ENCODE results near the gene ITGB5.

Gene ITGB5

DNA sequence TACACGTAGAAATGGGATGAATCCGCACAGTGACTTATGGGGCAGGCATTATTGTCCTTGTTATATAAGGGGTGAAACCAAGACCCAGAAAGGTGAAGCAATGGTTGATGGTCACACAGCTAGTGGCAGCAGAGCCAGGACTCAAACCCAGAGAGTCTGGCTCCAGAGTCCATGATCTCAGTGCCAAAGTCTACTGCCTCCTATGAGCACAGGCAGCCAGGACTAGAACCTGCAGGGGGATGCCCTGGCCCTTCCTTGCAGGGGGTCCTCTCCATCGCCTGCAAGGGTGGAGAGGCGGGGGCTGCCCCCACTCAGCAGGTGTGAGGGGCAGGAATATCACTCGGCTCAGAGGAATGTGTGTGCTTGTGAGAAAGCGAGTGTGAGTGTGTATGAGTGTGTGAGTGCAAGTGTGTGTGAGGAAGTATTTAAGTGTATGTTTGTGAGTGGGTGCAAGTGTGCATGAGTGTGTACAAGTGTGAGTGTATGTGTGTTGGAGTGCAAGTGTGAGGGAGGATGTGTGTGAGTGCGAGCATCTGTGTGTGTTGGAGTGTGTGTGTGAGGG lies 112.2 kb downstream of the ITGB5 start:
- H3K79me2 ChIP-seq (ENCODE audit: insufficient read depth, low read length): no peaks in the 10 kb centered on the region
- H3K4me2 ChIP-seq (ENCODE audit: low read length): no peak overlapping the region
- no peak overlapping the region for H3K4me3 ChIP-seq (ENCODE audit: low read depth, low read length, poor library complexity, severe bottlenecking)
- H3K27me3 ChIP-seq (ENCODE audit: insufficient read depth, low read length): no peaks in the 10 kb centered on the region
- no peak for TF ChIP-seq EZH2 (IDR thresholded peaks at IDR 0.05; ENCODE audit: borderline replicate concordance, low read length)
- TF ChIP-seq, protein P1, sequence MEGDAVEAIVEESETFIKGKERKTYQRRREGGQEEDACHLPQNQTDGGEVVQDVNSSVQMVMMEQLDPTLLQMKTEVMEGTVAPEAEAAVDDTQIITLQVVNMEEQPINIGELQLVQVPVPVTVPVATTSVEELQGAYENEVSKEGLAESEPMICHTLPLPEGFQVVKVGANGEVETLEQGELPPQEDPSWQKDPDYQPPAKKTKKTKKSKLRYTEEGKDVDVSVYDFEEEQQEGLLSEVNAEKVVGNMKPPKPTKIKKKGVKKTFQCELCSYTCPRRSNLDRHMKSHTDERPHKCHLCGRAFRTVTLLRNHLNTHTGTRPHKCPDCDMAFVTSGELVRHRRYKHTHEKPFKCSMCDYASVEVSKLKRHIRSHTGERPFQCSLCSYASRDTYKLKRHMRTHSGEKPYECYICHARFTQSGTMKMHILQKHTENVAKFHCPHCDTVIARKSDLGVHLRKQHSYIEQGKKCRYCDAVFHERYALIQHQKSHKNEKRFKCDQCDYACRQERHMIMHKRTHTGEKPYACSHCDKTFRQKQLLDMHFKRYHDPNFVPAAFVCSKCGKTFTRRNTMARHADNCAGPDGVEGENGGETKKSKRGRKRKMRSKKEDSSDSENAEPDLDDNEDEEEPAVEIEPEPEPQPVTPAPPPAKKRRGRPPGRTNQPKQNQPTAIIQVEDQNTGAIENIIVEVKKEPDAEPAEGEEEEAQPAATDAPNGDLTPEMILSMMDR (IDR thresholded peaks at IDR 0.05; ENCODE audit: low read length): no peak
- H3F3A ChIP-seq (ENCODE audit: insufficient read depth, low read length): no peaks in the 10 kb centered on the region
- no peaks in the 10 kb centered on the region for H3K9me3 ChIP-seq (ENCODE audit: low read length)
- no peak overlapping the region for H2AFZ ChIP-seq (ENCODE audit: low read length)
- no peaks in the 10 kb centered on the region for H3K4me1 ChIP-seq (ENCODE audit: insufficient read depth, low read length, severe bottlenecking)
- no peaks in the 10 kb centered on the region for H3K9me2 ChIP-seq (ENCODE audit: low read depth, low read length)
- no peak overlapping the region for H3K27ac ChIP-seq (ENCODE audit: low read depth, low read length, poor library complexity, severe bottlenecking)
- no peak overlapping the region for H3K9ac ChIP-seq (ENCODE audit: low read length)
- no peaks in the 10 kb centered on the region for H4K20me1 ChIP-seq (ENCODE audit: insufficient read depth, low read length)
- H3K36me3 ChIP-seq (ENCODE audit: insufficient read depth, low read length): no peaks in the 10 kb centered on the region

DNA sequence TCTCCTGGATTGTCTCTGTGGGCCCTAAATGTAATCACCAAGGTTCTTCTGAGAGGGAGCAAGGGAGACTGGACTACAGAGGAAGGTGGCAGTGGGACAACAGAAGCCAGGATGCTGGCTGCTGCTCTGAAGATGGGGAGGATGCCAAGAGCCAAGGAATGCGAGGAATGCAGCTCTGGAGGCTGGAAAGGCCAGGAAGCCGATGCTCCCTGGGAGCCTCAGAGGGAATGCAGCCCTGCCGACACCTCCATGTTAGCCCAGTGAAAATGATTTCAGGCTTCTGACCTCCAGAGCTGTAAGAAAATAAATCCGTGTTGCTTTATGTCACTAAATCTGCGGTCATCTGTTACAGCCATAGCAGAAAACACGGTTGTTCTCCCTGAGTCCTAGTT lies 112.8 kb downstream of the ITGB5 start:
- H3K4me3 ChIP-seq (ENCODE audit: low read depth, low read length, poor library complexity, severe bottlenecking): no peak overlapping the region
- H3K27ac ChIP-seq (ENCODE audit: low read depth, low read length, poor library complexity, severe bottlenecking): no peak overlapping the region
- no peak overlapping the region for H2AFZ ChIP-seq (ENCODE audit: low read length)
- no peaks in the 10 kb centered on the region for H3K9me2 ChIP-seq (ENCODE audit: low read depth, low read length)
- no peaks in the 10 kb centered on the region for H3K4me1 ChIP-seq (ENCODE audit: insufficient read depth, low read length, severe bottlenecking)
- no peaks in the 10 kb centered on the region for H3F3A ChIP-seq (ENCODE audit: insufficient read depth, low read length)
- H3K9me3 ChIP-seq (ENCODE audit: low read length): no peaks in the 10 kb centered on the region
- H3K9ac ChIP-seq (ENCODE audit: low read length): no peak overlapping the region
- H3K4me2 ChIP-seq (ENCODE audit: low read length): no peak overlapping the region
- no peaks in the 10 kb centered on the region for H4K20me1 ChIP-seq (ENCODE audit: insufficient read depth, low read length)
- no peaks in the 10 kb centered on the region for H3K27me3 ChIP-seq (ENCODE audit: insufficient read depth, low read length)
- TF ChIP-seq, protein P1 (IDR thresholded peaks at IDR 0.05; ENCODE audit: low read length): no peak
- TF ChIP-seq EZH2 (IDR thresholded peaks at IDR 0.05; ENCODE audit: borderline replicate concordance, low read length): no peak
- no peaks in the 10 kb centered on the region for H3K79me2 ChIP-seq (ENCODE audit: insufficient read depth, low read length)
- H3K36me3 ChIP-seq (ENCODE audit: insufficient read depth, low read length): no peaks in the 10 kb centered on the region

DNA sequence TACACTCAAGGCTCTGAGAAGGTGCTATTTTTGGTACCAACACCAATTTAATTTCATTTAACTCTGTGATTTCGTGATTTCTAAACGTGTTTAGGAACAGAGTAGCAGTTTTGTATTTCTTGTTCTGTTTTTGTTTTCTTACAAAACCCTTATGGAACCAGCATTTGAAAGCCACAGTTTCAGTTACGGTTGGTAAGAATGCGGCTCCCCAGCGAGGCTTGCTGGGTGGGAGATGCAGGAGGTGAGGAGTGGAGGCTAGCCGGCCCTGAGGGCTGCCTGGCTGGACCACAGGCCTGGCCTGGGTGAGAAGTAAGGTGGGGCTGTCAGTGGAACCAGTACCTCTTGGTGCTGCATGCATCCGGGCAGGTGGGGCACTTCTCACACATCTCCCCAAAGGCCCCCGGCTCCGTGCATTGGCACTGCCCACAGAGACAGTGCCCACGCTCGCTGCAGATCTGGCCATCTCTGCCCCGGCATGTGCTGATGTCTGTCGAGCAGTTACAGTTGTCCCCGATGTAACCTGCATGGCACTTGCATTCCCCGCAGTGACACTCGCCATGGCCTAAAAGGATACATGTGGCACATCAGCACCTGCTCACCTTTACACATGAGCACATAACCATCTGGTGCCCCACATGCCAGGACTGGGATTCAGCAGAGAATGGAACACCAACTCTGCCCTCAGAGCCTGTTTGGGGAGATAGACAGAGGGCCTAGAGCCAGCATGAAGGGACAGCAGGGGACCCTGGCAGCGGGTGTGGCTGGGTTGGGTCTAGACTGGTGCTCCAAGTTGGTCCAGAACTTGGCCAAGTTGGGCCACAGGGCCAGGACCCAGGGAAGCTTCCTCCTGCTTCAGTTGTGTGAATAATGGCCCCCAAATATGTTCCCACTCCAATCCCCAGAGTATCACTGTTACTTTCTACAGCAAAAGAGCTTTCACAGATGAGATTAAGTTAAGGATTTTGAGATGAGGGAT lies 113.5 kb downstream of the ITGB5 start:
- H3K27ac ChIP-seq (ENCODE audit: low read depth, low read length, poor library complexity, severe bottlenecking): no peak overlapping the region

More for the DNA sequence above, 113.5 kb downstream of the ITGB5 start:
- no peak overlapping the region for H3K9ac ChIP-seq (ENCODE audit: low read length)
- no peak overlapping the region for H3K4me2 ChIP-seq (ENCODE audit: low read length)
- no peaks in the 10 kb centered on the region for H4K20me1 ChIP-seq (ENCODE audit: insufficient read depth, low read length)
- no peaks in the 10 kb centered on the region for H3F3A ChIP-seq (ENCODE audit: insufficient read depth, low read length)
- no peak overlapping the region for H3K4me3 ChIP-seq (ENCODE audit: low read depth, low read length, poor library complexity, severe bottlenecking)
- no peaks in the 10 kb centered on the region for H3K9me3 ChIP-seq (ENCODE audit: low read length)
- H3K79me2 ChIP-seq (ENCODE audit: insufficient read depth, low read length): no peaks in the 10 kb centered on the region
- no peaks in the 10 kb centered on the region for H3K9me2 ChIP-seq (ENCODE audit: low read depth, low read length)
- no peak overlapping the region for H2AFZ ChIP-seq (ENCODE audit: low read length)
- no peaks in the 10 kb centered on the region for H3K4me1 ChIP-seq (ENCODE audit: insufficient read depth, low read length, severe bottlenecking)
- no peaks in the 10 kb centered on the region for H3K27me3 ChIP-seq (ENCODE audit: insufficient read depth, low read length)
- no peaks in the 10 kb centered on the region for H3K36me3 ChIP-seq (ENCODE audit: insufficient read depth, low read length)
- TF ChIP-seq, protein P1 (IDR thresholded peaks at IDR 0.05; ENCODE audit: low read length): no peak
- TF ChIP-seq EZH2 (IDR thresholded peaks at IDR 0.05; ENCODE audit: borderline replicate concordance, low read length): no peak

Measured in OCI-LY1 (cell line).